ENCODE results near the gene B4GALNT1.
"Not testable (repeated sequence)": the region's sequence is repeated elsewhere in the genome, so short reads cannot be mapped to it uniquely, and the experiment has no call there.

B4GALNT1 gene

GRCh38 chr12:57657744-57658143, 24.7 kb upstream of the B4GALNT1 start:
- Histone ChIP-seq H3K27me3 (ENCODE audit: low read depth, low read length) (no peaks in the 10 kb centered on the region), H3K27ac (ENCODE audit: low read length) (no peak overlapping the region), H3K9me3 (ENCODE audit: control insufficient read depth in 1 of 2, low read length in 2 of 2) (no peaks in the 10 kb centered on the region), H3K36me3 (ENCODE audit: control insufficient read depth in 1 of 2, insufficient read depth in 2 of 2, low read length in 2 of 2) (no peaks in the 10 kb centered on the region), H3K4me1 (ENCODE audit: control insufficient read depth in 1 of 2, insufficient read depth in 2 of 2, low read length in 2 of 2) (no peaks in the 10 kb centered on the region), H3K4me3 (ENCODE audit: low read depth in 1 of 2, low read length in 2 of 2) (no peak overlapping the region)

GRCh38 chr12:57656408-57656807, 23.4 kb upstream of the B4GALNT1 start:
- H3K4me3 ChIP-seq (ENCODE audit: low read depth in 1 of 2, low read length in 2 of 2); H3K27ac ChIP-seq (ENCODE audit: low read length); H3K27me3 ChIP-seq (ENCODE audit: low read depth, low read length); H3K4me1 ChIP-seq (ENCODE audit: control insufficient read depth in 1 of 2, insufficient read depth in 2 of 2, low read length in 2 of 2); H3K36me3 ChIP-seq (ENCODE audit: control insufficient read depth in 1 of 2, insufficient read depth in 2 of 2, low read length in 2 of 2); H3K9me3 ChIP-seq (ENCODE audit: control insufficient read depth in 1 of 2, low read length in 2 of 2): not testable (repeated sequence)

- Histone ChIP-seq H3K36me3 (ENCODE audit: control insufficient read depth in 1 of 2, insufficient read depth in 2 of 2, low read length in 2 of 2) (no peaks in the 10 kb centered on the region), H3K9me3 (ENCODE audit: control insufficient read depth in 1 of 2, low read length in 2 of 2) (no peaks in the 10 kb centered on the region), H3K27me3 (ENCODE audit: low read depth, low read length) (no peaks in the 10 kb centered on the region), H3K4me3 (ENCODE audit: low read depth in 1 of 2, low read length in 2 of 2) (no peak overlapping the region), H3K4me1 (ENCODE audit: control insufficient read depth in 1 of 2, insufficient read depth in 2 of 2, low read length in 2 of 2) (no peaks in the 10 kb centered on the region), H3K27ac (ENCODE audit: low read length) (no peak overlapping the region)
These were observed 22.7 kb upstream of the B4GALNT1 start for GRCh38 chr12:57655541-57656240.

GRCh38 chr12:57654042-57654441, 21.0 kb upstream of the B4GALNT1 start:
- H3K9me3 ChIP-seq (ENCODE audit: control insufficient read depth in 1 of 2, low read length in 2 of 2) = no peaks in the 10 kb centered on the region
- H3K4me3 ChIP-seq (ENCODE audit: low read depth in 1 of 2, low read length in 2 of 2) = no peak overlapping the region
- H3K27ac ChIP-seq (ENCODE audit: low read length) = no peak overlapping the region
- H3K4me1 ChIP-seq (ENCODE audit: control insufficient read depth in 1 of 2, insufficient read depth in 2 of 2, low read length in 2 of 2) = no peaks in the 10 kb centered on the region
- H3K27me3 ChIP-seq (ENCODE audit: low read depth, low read length) = no peaks in the 10 kb centered on the region
- H3K36me3 ChIP-seq (ENCODE audit: control insufficient read depth in 1 of 2, insufficient read depth in 2 of 2, low read length in 2 of 2) = no peaks in the 10 kb centered on the region

GRCh38 chr12:57646659-57647049, 13.7 kb upstream of the B4GALNT1 start:
- H3K36me3 ChIP-seq (ENCODE audit: control insufficient read depth in 1 of 2, insufficient read depth in 2 of 2, low read length in 2 of 2); H3K4me1 ChIP-seq (ENCODE audit: control insufficient read depth in 1 of 2, insufficient read depth in 2 of 2, low read length in 2 of 2); H3K27me3 ChIP-seq (ENCODE audit: low read depth, low read length); H3K4me3 ChIP-seq (ENCODE audit: low read depth in 1 of 2, low read length in 2 of 2); H3K27ac ChIP-seq (ENCODE audit: low read length); H3K9me3 ChIP-seq (ENCODE audit: control insufficient read depth in 1 of 2, low read length in 2 of 2): not testable (repeated sequence)

- not testable (repeated sequence) for H3K36me3 ChIP-seq (ENCODE audit: control insufficient read depth in 1 of 2, insufficient read depth in 2 of 2, low read length in 2 of 2); H3K27me3 ChIP-seq (ENCODE audit: low read depth, low read length); H3K4me3 ChIP-seq (ENCODE audit: low read depth in 1 of 2, low read length in 2 of 2); H3K9me3 ChIP-seq (ENCODE audit: control insufficient read depth in 1 of 2, low read length in 2 of 2); H3K27ac ChIP-seq (ENCODE audit: low read length); H3K4me1 ChIP-seq (ENCODE audit: control insufficient read depth in 1 of 2, insufficient read depth in 2 of 2, low read length in 2 of 2)
These were observed 13.1 kb upstream of the B4GALNT1 start for GRCh38 chr12:57645990-57646658.

- no peaks in the 10 kb centered on the region for H3K9me3 ChIP-seq (ENCODE audit: control insufficient read depth in 1 of 2, low read length in 2 of 2)
- no peaks in the 10 kb centered on the region for H3K27me3 ChIP-seq (ENCODE audit: low read depth, low read length)
- H3K27ac ChIP-seq (ENCODE audit: low read length) = no peak overlapping the region
- no peaks in the 10 kb centered on the region for H3K4me1 ChIP-seq (ENCODE audit: control insufficient read depth in 1 of 2, insufficient read depth in 2 of 2, low read length in 2 of 2)
- H3K36me3 ChIP-seq (ENCODE audit: control insufficient read depth in 1 of 2, insufficient read depth in 2 of 2, low read length in 2 of 2) = no peaks in the 10 kb centered on the region
- H3K4me3 ChIP-seq (ENCODE audit: low read depth in 1 of 2, low read length in 2 of 2) = no peak overlapping the region
These were observed 8.9 kb upstream of the B4GALNT1 start for GRCh38 chr12:57641699-57642442.

GRCh38 chr12:57640175-57641042, 7.4 kb upstream of the B4GALNT1 start:
- H3K4me1 ChIP-seq (ENCODE audit: control insufficient read depth in 1 of 2, insufficient read depth in 2 of 2, low read length in 2 of 2) = no peaks in the 10 kb centered on the region
- no peak overlapping the region for H3K27ac ChIP-seq (ENCODE audit: low read length)
- no peaks in the 10 kb centered on the region for H3K36me3 ChIP-seq (ENCODE audit: control insufficient read depth in 1 of 2, insufficient read depth in 2 of 2, low read length in 2 of 2)
- H3K27me3 ChIP-seq (ENCODE audit: low read depth, low read length) = no peaks in the 10 kb centered on the region
- no peaks in the 10 kb centered on the region for H3K9me3 ChIP-seq (ENCODE audit: control insufficient read depth in 1 of 2, low read length in 2 of 2)
- H3K4me3 ChIP-seq (ENCODE audit: low read depth in 1 of 2, low read length in 2 of 2) = no peak overlapping the region

- no peak overlapping the region for H3K4me3 ChIP-seq (ENCODE audit: low read depth in 1 of 2, low read length in 2 of 2)
- H3K4me1 ChIP-seq (ENCODE audit: control insufficient read depth in 1 of 2, insufficient read depth in 2 of 2, low read length in 2 of 2) = peaks cover 0 to 5% of the 10 kb centered on the region in 2 donors
- H3K27me3 ChIP-seq (ENCODE audit: low read depth, low read length) = no peaks in the 10 kb centered on the region
- no peaks in the 10 kb centered on the region for H3K36me3 ChIP-seq (ENCODE audit: control insufficient read depth in 1 of 2, insufficient read depth in 2 of 2, low read length in 2 of 2)
- no peak overlapping the region for H3K27ac ChIP-seq (ENCODE audit: low read length)
- no peaks in the 10 kb centered on the region for H3K9me3 ChIP-seq (ENCODE audit: control insufficient read depth in 1 of 2, low read length in 2 of 2)
These were observed 5.1 kb upstream of the B4GALNT1 start for GRCh38 chr12:57638096-57638495.

GRCh38 chr12:57637364-57637763, 4.4 kb upstream of the B4GALNT1 start:
- Histone ChIP-seq H3K36me3 (ENCODE audit: control insufficient read depth in 1 of 2, insufficient read depth in 2 of 2, low read length in 2 of 2) (no peaks in the 10 kb centered on the region), H3K9me3 (ENCODE audit: control insufficient read depth in 1 of 2, low read length in 2 of 2) (no peaks in the 10 kb centered on the region), H3K4me3 (ENCODE audit: low read depth in 1 of 2, low read length in 2 of 2) (no peak overlapping the region), H3K27ac (ENCODE audit: low read length) (no peak overlapping the region), H3K27me3 (ENCODE audit: low read depth, low read length) (no peaks in the 10 kb centered on the region), H3K4me1 (ENCODE audit: control insufficient read depth in 1 of 2, insufficient read depth in 2 of 2, low read length in 2 of 2) (peaks cover 0 to 11% of the 10 kb centered on the region in 2 donors)

- H3K27ac ChIP-seq (ENCODE audit: low read length); H3K27me3 ChIP-seq (ENCODE audit: low read depth, low read length); H3K9me3 ChIP-seq (ENCODE audit: control insufficient read depth in 1 of 2, low read length in 2 of 2); H3K36me3 ChIP-seq (ENCODE audit: control insufficient read depth in 1 of 2, insufficient read depth in 2 of 2, low read length in 2 of 2); H3K4me3 ChIP-seq (ENCODE audit: low read depth in 1 of 2, low read length in 2 of 2): not testable (repeated sequence)
- peaks cover 0 to 17% of the 10 kb centered on the region in 2 donors for H3K4me1 ChIP-seq (ENCODE audit: control insufficient read depth in 1 of 2, insufficient read depth in 2 of 2, low read length in 2 of 2)
These were observed 3.7 kb upstream of the B4GALNT1 start for GRCh38 chr12:57636731-57637130.

Measured in muscle layer of duodenum (tissue), 2 donors.